ENCODE data around the gene ANKMY1. TPM values are rescaled to one million over a fixed set of nuclear protein-coding genes. Genes with fewer than 3 reads are reported as not detected.

ANKMY1 gene
- total and polyA plus RNA-seq, 2 of the 8 experiments (the other 6 are each of a cell fraction or from before 2014, with no cell fraction given): 4.5 to 4.8 TPM

DNA sequence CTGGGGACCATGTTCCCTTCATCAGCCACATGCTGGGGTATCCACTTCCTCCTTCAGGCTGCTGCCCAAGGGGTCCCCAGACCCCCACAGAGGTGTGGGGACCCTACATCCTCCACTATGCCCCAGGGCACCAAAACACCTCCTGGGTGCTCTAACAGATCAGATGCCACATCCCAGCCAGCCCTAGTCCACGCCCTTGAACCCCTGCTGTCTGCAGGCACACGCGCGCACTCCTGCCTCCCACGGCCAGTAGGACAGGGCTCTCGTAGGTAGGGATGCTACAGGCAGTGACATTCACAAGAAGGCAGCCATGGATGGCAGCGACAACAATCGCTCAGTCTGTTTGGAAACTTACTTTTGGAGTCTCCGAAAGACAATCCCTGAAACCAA lies 125.4 kb downstream of the ANKMY1 start:
- no peak overlapping the region for H3K18ac ChIP-seq (ENCODE audit: extremely low read depth, low read length)
- H4K8ac ChIP-seq (ENCODE audit: extremely low read depth, insufficient read depth, low read length): no peak overlapping the region
- no peaks in the 10 kb centered on the region for H3K36me3 ChIP-seq (ENCODE audit: control insufficient read depth in 2 of 4, insufficient read depth in 4 of 4, low read length in 3 of 4)
- no peak overlapping the region for H2BK120ac ChIP-seq (replicated peaks; ENCODE audit: low read depth, low read length)
- H4K20me1 ChIP-seq (replicated peaks in 1 of 2; ENCODE audit: control insufficient read depth in 1 of 2, insufficient read depth in 2 of 2, low read length in 2 of 2): peaks cover 7% of the 10 kb centered on the region in 2 experiments
- no peak overlapping the region for H4K91ac ChIP-seq (replicated peaks; ENCODE audit: insufficient read length, low read length)
- no peak overlapping the region for H3K56ac ChIP-seq (replicated peaks; ENCODE audit: insufficient read length, low read depth, low read length)
- 90% methylated on average over 9 of the region's 9 CpGs; no CpG with 5 or more reads in 1 of the 2 experiments for WGBS, 2 experiments (ENCODE audit: extremely low coverage in 1 of 2, insufficient coverage in 1 of 2, insufficient read length in 1 of 2, insufficient replicate concordance in 2 of 2, low coverage in 1 of 2, low lambda C conversion rate in 2 of 2, missing lambda C conversion rate in 1 of 2)
- H3K23me2 ChIP-seq (ENCODE audit: low read depth, low read length): peaks cover 7% of the 10 kb centered on the region; the same call in 1 of the 2 replicates
- no peak overlapping the region for H3K27ac ChIP-seq (ENCODE audit: low read depth, low read length)
- H3K9ac ChIP-seq (replicated peaks in 1 of 4; ENCODE audit: extremely low read depth in 1 of 4, low read depth in 3 of 4, low read length in 3 of 4): no peak overlapping the region
- H2BK12ac ChIP-seq (ENCODE audit: low read depth, low read length): no peak overlapping the region
- H2BK5ac ChIP-seq (ENCODE audit: low read depth, low read length): no peak overlapping the region
- H3K4me1 ChIP-seq (replicated peaks in 1 of 4; ENCODE audit: control insufficient read depth in 3 of 4, insufficient read depth in 4 of 4, low read length in 3 of 4): peaks cover 0 to 19% (median 1%) of the 10 kb centered on the region in 4 experiments; a peak in 6 of 7 replicates
- H2AK5ac ChIP-seq (ENCODE audit: low read depth, low read length): no peak overlapping the region
- POLR2A ChIA-PET (ENCODE audit: partially characterized antibody): no interaction called here
- DNase-seq (ENCODE audit: low read depth in 1 of 2, low spot score in 2 of 2) (peak in 1 of 2 experiments; percentile 22), FAIRE-seq (no peak)
- H3K4me3 ChIP-seq (ENCODE audit: extremely low read depth in 1 of 4, insufficient read depth in 2 of 4, low read depth in 3 of 4, low read length in 4 of 4): no peak overlapping the region
- TF ChIP-seq POLR2AphosphoS5 (IDR thresholded peaks at IDR 0.05; ENCODE audit: low read depth, low read length): no peak
- H2BK20ac ChIP-seq (ENCODE audit: low read length): no peak overlapping the region
- H3K27me3 ChIP-seq (replicated peaks in 1 of 4; ENCODE audit: control insufficient read depth in 3 of 4, extremely low read depth in 1 of 4, insufficient read depth in 3 of 4, low read length in 3 of 4): peaks cover 7 to 29% (median 16%) of the 10 kb centered on the region in 4 experiments
- H2AFZ ChIP-seq (ENCODE audit: low read length): no peak overlapping the region
- H3K9me3 ChIP-seq (ENCODE audit: insufficient read depth in 2 of 2, low read depth in 1 of 2, low read length in 1 of 2): no peaks in the 10 kb centered on the region; a peak in 1 of 4 replicates
- H4K5ac ChIP-seq (ENCODE audit: insufficient read length, low read depth, low read length): no peak overlapping the region
- H3K23ac ChIP-seq (ENCODE audit: insufficient read length): no peak overlapping the region
- no peaks in the 10 kb centered on the region for H3K79me1 ChIP-seq (ENCODE audit: low read depth, low read length)
- CTCF ChIA-PET (ENCODE audit: partially characterized antibody): no interaction called here
- no peak overlapping the region for H3K4ac ChIP-seq (replicated peaks; ENCODE audit: insufficient read length, low read depth, low read length)
- H3K79me2 ChIP-seq (ENCODE audit: control insufficient read depth in 1 of 2, insufficient read depth in 2 of 2, low read length in 2 of 2): peaks cover 0 to 4% of the 10 kb centered on the region in 2 experiments; a peak in 1 of 4 replicates
- H3K4me2 ChIP-seq (ENCODE audit: insufficient read depth in 1 of 2, low read depth in 2 of 2, low read length in 2 of 2): no peak overlapping the region
- no peak overlapping the region for H2BK15ac ChIP-seq (ENCODE audit: low read length)
- H3K14ac ChIP-seq (ENCODE audit: insufficient read length): no peak overlapping the region
